ENCODE results near the gene CIZ1. TPM values are rescaled to one million over a fixed set of nuclear protein-coding genes. Genes with fewer than 3 reads are reported as not detected.
"Not testable (repeated sequence)": the region's sequence is repeated elsewhere in the genome, so short reads cannot be mapped to it uniquely, and the experiment has no call there.

Gene CIZ1
- total RNA-seq: 128 TPM
- 1 to 10 TPM; 7.2 to 9.3 (median 8.0) TPM for polyA plus RNA-seq

DNA sequence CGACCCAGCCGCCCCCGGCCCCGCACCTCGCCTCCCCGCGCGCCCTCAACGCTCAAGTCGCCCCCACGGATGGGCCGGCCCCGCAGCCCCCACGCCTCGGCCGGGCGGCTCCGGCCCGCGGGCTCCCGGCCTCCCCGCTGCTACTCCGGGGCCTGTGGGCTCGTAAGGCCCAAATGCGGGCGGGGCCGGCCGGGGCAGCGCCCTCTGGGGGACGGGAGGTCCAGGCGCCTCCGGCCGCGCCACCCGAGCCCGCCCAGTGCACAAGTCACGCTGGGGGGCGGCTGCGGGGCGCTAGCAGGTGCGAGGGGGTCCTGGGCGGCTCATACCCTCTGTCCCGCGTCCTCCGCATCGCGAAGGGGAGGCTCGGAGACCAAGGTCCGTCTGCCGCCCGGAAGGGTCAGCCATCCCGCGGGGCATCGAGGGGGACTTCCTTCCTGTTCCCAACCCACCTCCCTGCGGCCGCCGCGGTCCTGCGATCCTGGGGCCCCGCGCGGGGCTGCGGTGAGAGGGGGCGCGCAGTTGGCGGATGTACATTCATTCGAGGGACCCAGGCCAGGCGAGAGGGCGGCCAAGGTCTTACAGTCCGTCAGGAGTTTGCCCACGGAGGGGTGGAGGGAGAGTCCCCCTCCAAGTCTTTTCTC lies at the start of gene CIZ1:
CIZ1 (minus strand) TSS at position 167 of the 641 bp plus-strand sequence. CDS start 715 bp downstream, outside the sequence.
- H3K27ac ChIP-seq (ENCODE audit: insufficient read depth, low read length, poor library complexity, severe bottlenecking): peak within 1 kb of the TSS; percentile 23
- peak within 1 kb of the TSS; percentile 75 for H3K4me3 ChIP-seq (ENCODE audit: low read depth, low read length)
- Mint-ChIP-seq H3K27me3 (peaks cover 4% of the 10 kb centered on the region), H3K4me1 (peaks cover 4 to 37% (median 22%) of the 10 kb centered on the region in 4 donors), H3K9me3 (no peaks in the 10 kb centered on the region), H3K4me3 (peak within 1 kb of the TSS; percentile 92 to 96 (median 94)), H3K27ac (peak within 1 kb of the TSS; percentile 89 to 98 (median 90)), H3K36me3 (peaks cover 10% of the 10 kb centered on the region)
- peak; percentile 63 to 83 (median 72) for DNase-seq
- H3K4me1 ChIP-seq (ENCODE audit: control insufficient read depth, insufficient read depth, low read length, poor library complexity, severe bottlenecking): peaks cover 23% of the 10 kb centered on the region
- H3K9me3 ChIP-seq (ENCODE audit: control insufficient read depth in 2 of 2, low read length in 2 of 2): no peaks in the 10 kb centered on the region
- no peaks in the 10 kb centered on the region for H3K27me3 ChIP-seq (ENCODE audit: control insufficient read depth, insufficient read depth, low read length)
- ATAC-seq (ENCODE audit: low read depth in 2 of 2): peak; percentile 91 to 95
- peaks cover 8% of the 10 kb centered on the region for H3K36me3 ChIP-seq (ENCODE audit: control insufficient read depth, insufficient read depth, low read length)

GRCh38 chr9:128233817-128234406 lies 42.5 kb upstream of the CIZ1 start:
- H3K4me1 ChIP-seq (ENCODE audit: control insufficient read depth, insufficient read depth, low read length, poor library complexity, severe bottlenecking): no peaks in the 10 kb centered on the region

DNA sequence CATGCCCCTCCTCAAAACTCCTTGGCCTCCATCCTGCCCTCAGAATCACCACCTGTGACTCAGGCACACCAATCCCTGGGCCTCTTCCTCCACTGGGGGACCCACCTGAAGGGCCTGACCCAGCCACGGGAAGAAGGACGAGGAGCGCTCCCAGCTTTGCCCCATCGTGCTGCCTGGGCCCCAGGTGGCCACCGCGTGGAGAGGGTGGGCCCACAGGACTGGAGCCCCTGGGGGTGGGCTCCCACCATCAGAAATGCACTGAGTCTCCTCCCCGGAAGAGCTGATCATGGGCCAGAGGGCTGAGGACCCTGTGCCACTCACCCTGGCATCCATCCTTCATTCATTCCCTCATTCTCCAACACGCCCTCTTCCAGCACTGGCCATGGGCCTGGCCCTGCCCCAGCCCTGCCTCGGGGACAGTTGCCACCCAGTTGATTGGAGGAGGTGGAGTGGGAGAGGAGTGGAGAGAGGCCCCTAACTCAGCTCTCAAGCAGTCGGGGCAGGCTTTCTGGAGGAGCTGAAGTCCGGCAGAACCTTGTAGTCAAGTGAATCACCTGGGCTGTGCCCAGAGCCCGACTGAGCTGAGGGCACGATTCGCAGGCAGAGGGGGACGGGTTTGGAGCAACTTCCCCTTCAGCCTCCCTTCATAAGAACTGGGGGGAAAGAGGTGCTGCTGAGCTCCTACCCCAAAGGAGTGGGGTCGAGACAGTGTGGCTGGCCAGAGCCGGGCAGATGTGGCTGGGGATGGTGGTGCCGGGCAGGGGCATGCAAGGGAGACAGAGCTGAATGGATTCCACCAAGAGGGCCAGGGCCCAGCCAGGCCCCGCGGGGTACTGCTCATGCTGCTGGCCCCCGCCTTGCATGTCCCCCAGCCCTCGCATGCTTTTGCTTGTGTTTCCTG lies 41.4 kb upstream of the CIZ1 start:
- Histone ChIP-seq H3K4me1 (ENCODE audit: control insufficient read depth, insufficient read depth, low read length, poor library complexity, severe bottlenecking) (no peaks in the 10 kb centered on the region), H3K4me3 (ENCODE audit: low read depth, low read length) (no peak overlapping the region), H3K27ac (ENCODE audit: insufficient read depth, low read length, poor library complexity, severe bottlenecking) (no peak overlapping the region), H3K36me3 (ENCODE audit: control insufficient read depth, insufficient read depth, low read length) (no peaks in the 10 kb centered on the region), H3K27me3 (ENCODE audit: control insufficient read depth, insufficient read depth, low read length) (no peaks in the 10 kb centered on the region), H3K9me3 (ENCODE audit: control insufficient read depth in 2 of 2, low read length in 2 of 2) (no peaks in the 10 kb centered on the region)
- H3K36me3 Mint-ChIP-seq: no peaks in the 10 kb centered on the region
- peaks cover 16% of the 10 kb centered on the region for H3K27me3 Mint-ChIP-seq
- H3K27ac Mint-ChIP-seq: no peak overlapping the region
- no peaks in the 10 kb centered on the region for H3K4me1 Mint-ChIP-seq
- DNase-seq (no peak), ATAC-seq (ENCODE audit: low read depth in 2 of 2) (no peak)
- no peaks in the 10 kb centered on the region for H3K9me3 Mint-ChIP-seq
- H3K4me3 Mint-ChIP-seq: no peak overlapping the region

More at GRCh38 chr9:128233817-128234406, 42.5 kb upstream of the CIZ1 start:
- Mint-ChIP-seq H3K27me3 (peaks cover 20% of the 10 kb centered on the region), H3K36me3 (no peaks in the 10 kb centered on the region), H3K27ac (no peak overlapping the region), H3K9me3 (no peaks in the 10 kb centered on the region), H3K4me3 (no peak overlapping the region), H3K4me1 (no peaks in the 10 kb centered on the region)
- Histone ChIP-seq H3K4me3 (ENCODE audit: low read depth, low read length) (no peak overlapping the region), H3K27ac (ENCODE audit: insufficient read depth, low read length, poor library complexity, severe bottlenecking) (no peak overlapping the region), H3K36me3 (ENCODE audit: control insufficient read depth, insufficient read depth, low read length) (no peaks in the 10 kb centered on the region), H3K9me3 (ENCODE audit: control insufficient read depth in 2 of 2, low read length in 2 of 2) (no peaks in the 10 kb centered on the region), H3K27me3 (ENCODE audit: control insufficient read depth, insufficient read depth, low read length) (no peaks in the 10 kb centered on the region)
- DNase-seq: no peak
- ATAC-seq (ENCODE audit: low read depth in 2 of 2): no peak

DNA sequence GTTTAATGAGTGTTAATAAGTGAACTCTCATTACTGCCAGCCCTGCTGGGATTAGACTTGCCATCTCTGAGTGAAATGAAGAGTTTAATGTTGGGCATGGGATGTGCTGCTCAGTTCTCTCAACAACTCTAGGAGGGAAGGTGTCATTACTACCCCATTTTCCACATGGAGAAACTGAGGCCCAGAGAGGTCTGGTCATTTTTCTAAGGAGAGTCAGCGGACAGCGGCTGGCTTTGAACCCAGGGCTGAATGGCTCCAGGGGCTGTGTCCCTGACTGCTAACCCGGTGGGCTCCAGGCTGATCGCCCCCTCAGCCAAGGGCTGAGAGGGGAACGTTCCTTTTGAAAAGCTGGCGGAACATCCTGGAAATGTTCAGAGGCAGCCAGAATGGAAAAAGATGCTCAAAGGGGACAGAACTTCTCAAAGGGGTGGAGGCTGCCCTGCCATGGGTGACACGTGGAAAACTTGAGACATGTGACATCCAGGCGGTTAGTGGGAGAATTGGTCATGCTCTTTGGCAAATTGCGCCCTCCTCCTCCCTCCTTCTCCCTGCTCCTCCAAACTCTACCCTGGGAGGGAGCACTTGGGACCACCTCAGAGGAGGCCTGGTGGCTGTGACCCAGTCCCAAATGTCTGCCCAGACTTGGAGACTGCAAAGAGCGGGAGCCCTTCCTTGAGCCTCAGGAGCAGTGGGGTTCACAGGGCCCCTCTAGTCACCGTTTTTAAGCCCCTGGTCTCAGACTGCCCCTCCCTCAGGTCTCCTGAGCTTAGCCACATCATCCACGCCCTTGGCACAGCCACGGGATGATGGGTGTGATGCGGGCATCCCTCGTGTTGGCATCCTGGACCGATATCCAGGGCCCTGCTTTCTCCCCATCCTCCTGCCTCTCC lies 40.5 kb upstream of the CIZ1 start:
- no peak overlapping the region for H3K4me3 ChIP-seq (ENCODE audit: low read depth, low read length)
- H3K9me3 Mint-ChIP-seq: no peaks in the 10 kb centered on the region
- no peak for DNase-seq
- H3K4me1 ChIP-seq (ENCODE audit: control insufficient read depth, insufficient read depth, low read length, poor library complexity, severe bottlenecking): no peaks in the 10 kb centered on the region
- no peaks in the 10 kb centered on the region for H3K4me1 Mint-ChIP-seq
- no peak overlapping the region for H3K4me3 Mint-ChIP-seq
- H3K9me3 ChIP-seq (ENCODE audit: control insufficient read depth in 2 of 2, low read length in 2 of 2): no peaks in the 10 kb centered on the region
- no peaks in the 10 kb centered on the region for H3K36me3 ChIP-seq (ENCODE audit: control insufficient read depth, insufficient read depth, low read length)
- no peak overlapping the region for H3K27ac Mint-ChIP-seq
- H3K27ac ChIP-seq (ENCODE audit: insufficient read depth, low read length, poor library complexity, severe bottlenecking): no peak overlapping the region
- H3K36me3 Mint-ChIP-seq: no peaks in the 10 kb centered on the region
- ATAC-seq (ENCODE audit: low read depth in 2 of 2): no peak
- no peaks in the 10 kb centered on the region for H3K27me3 ChIP-seq (ENCODE audit: control insufficient read depth, insufficient read depth, low read length)
- H3K27me3 Mint-ChIP-seq: peaks cover 14% of the 10 kb centered on the region

GRCh38 chr9:128230897-128231296 lies 39.5 kb upstream of the CIZ1 start:
- not testable (repeated sequence) for H3K4me1 Mint-ChIP-seq; DNase-seq; H3K9me3 Mint-ChIP-seq; H3K27ac ChIP-seq (ENCODE audit: insufficient read depth, low read length, poor library complexity, severe bottlenecking); H3K4me3 Mint-ChIP-seq; H3K4me3 ChIP-seq (ENCODE audit: low read depth, low read length); H3K27me3 ChIP-seq (ENCODE audit: control insufficient read depth, insufficient read depth, low read length); H3K4me1 ChIP-seq (ENCODE audit: control insufficient read depth, insufficient read depth, low read length, poor library complexity, severe bottlenecking); H3K9me3 ChIP-seq (ENCODE audit: control insufficient read depth in 2 of 2, low read length in 2 of 2); H3K36me3 ChIP-seq (ENCODE audit: control insufficient read depth, insufficient read depth, low read length); ATAC-seq (ENCODE audit: low read depth in 2 of 2); H3K36me3 Mint-ChIP-seq
- Mint-ChIP-seq H3K27ac (peak overlapping the region in 1 of 3 donors; percentile 76), H3K27me3 (peaks cover 20% of the 10 kb centered on the region)

DNA sequence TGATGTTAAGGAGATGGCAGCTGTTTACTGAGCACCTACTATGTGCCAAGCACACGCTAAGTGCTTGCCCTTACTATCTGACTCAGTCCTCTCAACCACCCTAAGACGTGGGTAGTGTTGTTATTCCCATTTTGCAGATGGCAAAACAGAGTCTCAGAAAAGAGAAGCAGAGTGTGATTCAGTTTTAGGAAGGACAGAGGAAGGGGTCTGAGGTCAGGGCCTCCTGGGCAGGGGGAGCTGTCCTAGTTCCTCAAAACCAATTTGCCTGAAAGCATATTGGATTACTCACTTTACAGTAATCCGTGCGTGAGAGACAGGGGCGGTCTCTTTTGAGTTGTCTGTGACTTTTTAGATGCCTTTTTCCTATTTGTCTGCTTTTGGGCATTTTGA lies 35.0 kb upstream of the CIZ1 start:
- no peaks in the 10 kb centered on the region for H3K4me1 Mint-ChIP-seq
- H3K27me3 Mint-ChIP-seq: peaks cover 11% of the 10 kb centered on the region

DNA sequence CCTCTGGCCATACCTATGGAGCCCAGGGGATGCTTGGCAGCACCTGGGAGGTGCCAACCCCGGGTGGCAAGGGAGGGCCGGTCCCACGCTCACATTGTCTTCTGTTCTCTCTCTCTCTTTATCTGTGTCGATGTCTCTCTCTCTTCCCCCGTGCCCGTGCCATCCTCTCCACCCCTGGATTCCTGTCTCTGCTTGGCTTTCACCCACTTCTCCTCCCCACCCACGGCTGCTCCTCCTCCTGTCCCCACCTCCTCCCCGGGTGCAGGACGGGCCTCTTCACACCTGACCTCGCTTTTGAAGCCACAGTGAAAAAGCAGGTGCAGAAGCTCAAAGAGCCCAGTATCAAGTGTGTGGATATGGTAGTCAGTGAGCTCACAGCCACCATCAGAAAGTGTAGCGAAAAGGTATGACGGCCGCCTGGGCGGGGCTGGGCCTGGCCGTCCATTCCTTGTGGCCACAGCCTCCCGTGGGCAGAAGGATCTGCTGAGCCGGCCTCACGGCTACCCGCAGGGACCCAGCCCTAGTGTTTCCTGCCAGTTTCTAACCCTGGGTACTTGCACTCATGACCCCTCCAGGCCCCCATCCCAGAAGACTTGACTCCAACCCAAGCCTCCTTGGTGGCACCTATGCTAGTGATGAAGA lies 34.5 kb upstream of the CIZ1 start:
- H3K4me1 ChIP-seq (ENCODE audit: control insufficient read depth, insufficient read depth, low read length, poor library complexity, severe bottlenecking): no peaks in the 10 kb centered on the region
- Mint-ChIP-seq H3K36me3 (no peaks in the 10 kb centered on the region), H3K27ac (no peak overlapping the region), H3K4me3 (no peak overlapping the region), H3K27me3 (peaks cover 9% of the 10 kb centered on the region), H3K4me1 (peaks cover 0 to 2% (median 0%) of the 10 kb centered on the region in 4 donors), H3K9me3 (peaks cover 0 to 3% (median 0%) of the 10 kb centered on the region in 7 donors)
- no peak overlapping the region for H3K27ac ChIP-seq (ENCODE audit: insufficient read depth, low read length, poor library complexity, severe bottlenecking)
- H3K4me3 ChIP-seq (ENCODE audit: low read depth, low read length): no peak overlapping the region
- H3K36me3 ChIP-seq (ENCODE audit: control insufficient read depth, insufficient read depth, low read length): no peaks in the 10 kb centered on the region
- no peaks in the 10 kb centered on the region for H3K9me3 ChIP-seq (ENCODE audit: control insufficient read depth in 2 of 2, low read length in 2 of 2)
- no peaks in the 10 kb centered on the region for H3K27me3 ChIP-seq (ENCODE audit: control insufficient read depth, insufficient read depth, low read length)
- DNase-seq: no peak
- no peak for ATAC-seq (ENCODE audit: low read depth in 2 of 2)

More for the DNA sequence above, 35.0 kb upstream of the CIZ1 start:
- peaks cover 0 to 3% (median 0%) of the 10 kb centered on the region in 7 donors for H3K9me3 Mint-ChIP-seq
- H3K36me3 ChIP-seq (ENCODE audit: control insufficient read depth, insufficient read depth, low read length): no peaks in the 10 kb centered on the region
- DNase-seq (no peak), ATAC-seq (ENCODE audit: low read depth in 2 of 2) (no peak)
- no peak overlapping the region for H3K4me3 Mint-ChIP-seq
- H3K4me3 ChIP-seq (ENCODE audit: low read depth, low read length): no peak overlapping the region
- H3K36me3 Mint-ChIP-seq: no peaks in the 10 kb centered on the region
- no peak overlapping the region for H3K27ac ChIP-seq (ENCODE audit: insufficient read depth, low read length, poor library complexity, severe bottlenecking)
- H3K4me1 ChIP-seq (ENCODE audit: control insufficient read depth, insufficient read depth, low read length, poor library complexity, severe bottlenecking): no peaks in the 10 kb centered on the region
- no peak overlapping the region for H3K27ac Mint-ChIP-seq
- H3K9me3 ChIP-seq (ENCODE audit: control insufficient read depth in 2 of 2, low read length in 2 of 2): no peaks in the 10 kb centered on the region
- H3K27me3 ChIP-seq (ENCODE audit: control insufficient read depth, insufficient read depth, low read length): no peaks in the 10 kb centered on the region
